C4-2B (cell line): ENCODE results near the gene CABS1.

ENCODE experiments used
- CTCF ChIP-seq: fragments of 450-650 bp; conservative IDR thresholded peaks from 2 replicates; pipeline ENCODE4 v1.5.1; 2017; ENCODE audit warnings: mild to moderate bottlenecking
- ZFX ChIP-seq: fragments of 450-650 bp; IDR thresholded peaks from 2 replicates; pipeline ENCODE4 v1.6.1; 2017

GRCh38 chr4:70364002-70364401 lies 29.2 kb downstream of the CABS1 start:
- TF ChIP-seq CTCF: no peak
- TF ChIP-seq ZFX: no peak
